NCI-H345 (cell line): ENCODE data around the gene CDK5RAP2.

Source experiments
- DNase-seq: peaks from one replicate; lab custom pipeline; 2025; lab: John Stamatoyannopoulos, UW

Gene CDK5RAP2

GRCh38 chr9:120435091-120435490 is 144.9 kb downstream of the CDK5RAP2 start:
- no peak for DNase-seq

DNA sequence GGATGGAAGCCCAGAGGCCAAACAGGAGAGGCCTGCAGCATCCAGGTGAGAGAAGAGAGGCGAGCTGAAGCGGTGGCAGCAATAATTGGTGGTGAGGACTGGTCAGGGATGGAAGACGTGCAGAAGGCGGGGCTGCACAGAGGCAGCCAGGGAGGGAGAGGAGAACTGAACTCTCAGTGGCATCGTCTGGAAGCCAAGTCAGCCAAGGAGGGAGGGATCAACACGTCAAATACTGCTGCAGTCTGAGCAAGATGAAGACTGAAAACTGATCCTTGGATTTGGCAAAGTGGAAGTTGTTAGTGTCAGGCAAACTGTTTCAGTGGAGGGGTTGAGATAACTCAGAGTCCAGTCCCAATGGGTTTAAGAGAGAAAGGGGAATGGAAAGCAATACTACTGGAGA is 145.4 kb downstream of the CDK5RAP2 start:
- DNase-seq: no peak

DNA sequence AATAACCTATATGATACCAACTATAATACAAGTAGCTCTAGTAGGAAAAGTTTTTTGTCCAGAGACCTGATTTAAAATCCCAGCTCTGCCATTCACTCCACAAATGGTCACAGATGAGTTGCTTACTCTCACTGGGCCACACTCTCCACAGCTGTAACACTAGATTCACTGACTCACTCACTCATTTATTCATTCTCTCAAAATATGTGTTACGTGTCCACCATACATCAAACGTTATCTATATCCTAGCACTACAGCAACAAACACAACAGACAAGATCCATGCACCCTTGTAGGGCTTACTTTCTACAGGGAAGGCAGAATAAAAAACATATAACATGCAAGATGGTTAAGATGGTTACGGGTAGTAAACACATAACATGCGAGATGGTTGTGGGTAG is 146.3 kb downstream of the CDK5RAP2 start:
- no peak for DNase-seq

DNA sequence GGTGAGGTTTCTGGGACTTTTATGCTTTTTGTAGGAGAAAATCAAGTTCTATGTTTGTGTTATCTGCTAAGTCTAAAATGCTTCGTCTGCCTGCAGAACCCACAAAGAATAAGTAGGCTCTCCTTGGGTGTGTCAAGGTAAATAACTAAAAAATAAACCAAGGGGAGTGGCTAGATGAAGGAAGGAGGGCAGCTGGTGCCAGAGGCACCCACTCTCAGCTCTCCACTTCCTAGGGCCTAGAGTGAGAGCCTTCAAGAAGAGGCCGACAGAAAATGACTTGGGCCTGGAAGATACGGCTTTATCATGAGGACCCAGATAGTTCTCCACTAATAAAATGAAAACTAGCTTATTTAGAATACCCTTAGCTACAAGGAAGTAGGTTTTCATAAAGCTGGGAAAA is 147.4 kb downstream of the CDK5RAP2 start:
- no peak for DNase-seq

DNA sequence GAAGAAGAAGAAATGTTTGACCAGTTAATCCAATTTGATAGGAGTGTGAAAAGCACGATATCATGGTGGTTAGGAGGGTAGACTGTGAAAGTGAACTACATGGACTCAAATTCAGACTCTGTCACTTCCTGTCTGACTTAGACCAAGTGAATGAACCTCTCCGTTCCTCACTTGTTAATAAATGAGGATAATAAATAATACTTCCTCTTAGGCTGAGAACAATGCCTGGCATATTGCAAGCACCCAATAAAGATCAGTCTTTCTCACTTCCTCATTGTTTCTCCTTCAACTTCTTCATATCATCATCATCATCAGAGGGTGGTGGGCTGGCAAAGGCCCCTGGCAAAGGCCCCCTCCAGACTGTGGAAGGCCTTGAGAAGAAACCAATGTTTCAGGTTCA is 148.7 kb downstream of the CDK5RAP2 start:
- DNase-seq: no peak

DNA sequence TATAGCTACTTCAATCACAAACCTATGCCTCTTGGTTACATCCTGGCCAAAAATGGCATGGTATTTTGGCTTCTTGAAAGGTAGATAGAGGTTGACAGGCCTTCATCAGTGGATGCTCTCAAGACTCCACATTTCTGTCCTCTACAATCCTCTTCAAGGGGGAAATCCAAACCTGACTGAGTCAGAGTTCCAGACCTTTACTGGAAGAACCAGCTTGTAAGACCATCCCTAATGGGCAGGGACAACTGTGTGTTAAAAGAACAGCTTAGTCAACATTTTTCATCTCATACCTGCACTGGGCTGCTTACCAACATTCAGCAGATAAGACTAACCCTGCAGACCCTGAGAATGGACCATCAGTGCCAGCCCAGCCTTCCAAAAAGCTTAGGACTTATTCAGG is 155.7 kb downstream of the CDK5RAP2 start:
- no peak for DNase-seq

DNA sequence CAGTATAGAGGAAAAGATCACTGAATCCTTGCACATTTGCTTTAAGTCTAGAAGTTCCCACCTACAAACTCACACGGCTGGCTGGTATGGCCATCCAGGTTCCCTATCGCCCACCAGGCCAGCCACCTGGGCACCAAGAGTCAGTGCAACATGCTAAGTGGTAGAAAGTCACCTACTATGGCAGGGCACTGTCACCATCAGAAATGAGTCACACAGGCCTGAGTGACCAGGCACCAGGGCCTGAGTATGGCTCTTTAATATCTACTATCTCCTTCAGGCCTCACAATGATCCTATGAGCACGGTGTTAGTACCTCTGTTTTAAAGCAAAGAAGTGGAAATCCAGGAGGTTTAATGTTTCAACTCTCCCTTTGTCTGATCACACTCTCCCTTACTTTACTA is 156.2 kb downstream of the CDK5RAP2 start:
- DNase-seq: no peak

- no peak for DNase-seq
Measured at GRCh38 chr9:120421977-120422376, 158.0 kb downstream of the CDK5RAP2 start.

DNA sequence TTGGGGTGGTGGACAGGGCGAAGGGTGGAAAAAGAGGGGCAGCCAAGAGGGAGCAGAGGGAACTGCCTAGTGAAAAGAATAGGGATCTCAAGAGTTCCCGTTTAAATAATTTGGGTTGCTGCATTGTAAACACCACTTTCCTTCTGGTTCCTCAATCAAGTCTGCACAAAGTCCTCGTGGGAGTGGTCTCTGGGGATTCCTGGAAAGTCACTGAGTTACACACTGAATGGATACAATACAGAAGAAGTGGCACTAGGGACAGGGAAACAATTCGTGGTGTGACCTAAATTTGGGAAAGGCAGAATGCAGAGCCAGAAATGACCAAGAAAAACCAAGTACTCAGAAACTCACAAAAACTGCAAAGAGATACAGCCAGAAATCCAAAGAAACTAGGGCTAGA is 161.7 kb downstream of the CDK5RAP2 start:
- DNase-seq: no peak

DNA sequence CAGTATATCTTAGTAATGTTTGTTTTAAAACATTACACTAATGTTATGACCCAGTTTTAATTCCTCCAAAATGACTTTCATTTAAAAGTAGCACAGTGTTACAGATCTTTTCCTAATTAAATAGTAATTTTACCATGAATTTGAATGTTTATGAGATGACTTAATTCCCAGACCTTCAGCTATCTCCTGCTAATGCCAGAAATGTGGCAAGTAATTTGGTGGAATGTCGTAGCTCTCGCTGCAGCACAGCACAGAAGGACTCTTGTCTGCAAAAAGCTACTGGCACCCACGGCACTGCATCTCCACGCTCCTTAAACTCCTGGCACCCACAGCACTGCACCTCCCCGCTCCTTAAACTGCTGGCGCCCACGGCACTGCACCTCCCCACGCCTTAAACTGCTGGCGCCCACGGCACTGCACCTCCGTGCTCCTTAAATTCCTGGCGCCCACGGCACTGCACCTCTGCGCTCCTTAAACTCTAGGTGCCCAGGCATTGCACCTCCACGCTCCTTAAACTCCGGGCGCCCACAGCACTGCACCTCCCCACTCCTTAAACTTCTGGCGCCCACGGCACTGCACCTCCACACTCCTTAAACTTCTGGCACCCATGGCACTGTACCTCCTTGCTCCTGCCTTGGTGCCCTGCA is 163.1 kb downstream of the CDK5RAP2 start:
- DNase-seq: no peak

DNA sequence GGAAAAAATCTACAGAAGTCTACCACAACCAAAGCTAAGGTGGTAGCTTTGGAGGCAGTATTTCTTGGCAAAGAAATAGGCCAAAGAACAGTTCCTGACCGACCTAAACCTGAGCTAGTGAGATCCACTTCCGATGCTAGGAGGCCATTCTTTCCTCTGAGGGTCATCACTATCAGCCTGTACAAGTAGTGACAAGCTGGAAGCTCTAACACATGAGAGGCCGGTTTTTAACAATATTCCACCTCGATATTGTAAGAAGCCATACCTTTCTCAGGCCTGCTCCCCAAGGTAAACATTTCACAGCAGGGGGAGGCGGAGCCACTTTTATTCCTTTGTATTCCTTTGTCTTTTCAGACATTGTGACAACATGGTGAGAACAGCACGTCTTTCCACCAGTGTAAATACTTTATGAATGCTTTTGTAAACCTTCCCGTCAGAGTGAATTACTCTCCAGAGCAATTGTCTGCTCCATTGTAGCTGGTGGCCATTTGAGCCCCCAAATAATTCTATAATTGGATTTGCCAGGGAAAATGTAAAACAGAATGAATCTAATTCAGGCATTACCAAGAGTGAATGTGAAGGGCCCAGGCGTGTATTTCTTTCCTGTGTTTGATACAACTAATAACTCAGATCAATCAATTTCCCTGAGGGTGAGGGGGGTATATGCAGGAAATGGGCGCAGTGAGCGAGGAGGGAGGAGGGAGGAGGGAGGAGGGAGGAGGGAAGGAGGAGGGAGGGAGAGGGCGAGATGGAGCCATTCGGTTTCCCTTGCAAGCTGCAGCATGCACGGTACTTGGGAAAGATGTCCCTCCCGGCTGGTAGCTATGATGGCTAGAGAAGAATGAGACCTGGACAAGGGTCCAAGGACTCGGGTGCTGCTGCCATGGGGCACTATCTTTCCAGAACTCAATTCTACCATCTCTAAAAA is 166.6 kb downstream of the CDK5RAP2 start:
- peak; percentile 94 for DNase-seq

DNA sequence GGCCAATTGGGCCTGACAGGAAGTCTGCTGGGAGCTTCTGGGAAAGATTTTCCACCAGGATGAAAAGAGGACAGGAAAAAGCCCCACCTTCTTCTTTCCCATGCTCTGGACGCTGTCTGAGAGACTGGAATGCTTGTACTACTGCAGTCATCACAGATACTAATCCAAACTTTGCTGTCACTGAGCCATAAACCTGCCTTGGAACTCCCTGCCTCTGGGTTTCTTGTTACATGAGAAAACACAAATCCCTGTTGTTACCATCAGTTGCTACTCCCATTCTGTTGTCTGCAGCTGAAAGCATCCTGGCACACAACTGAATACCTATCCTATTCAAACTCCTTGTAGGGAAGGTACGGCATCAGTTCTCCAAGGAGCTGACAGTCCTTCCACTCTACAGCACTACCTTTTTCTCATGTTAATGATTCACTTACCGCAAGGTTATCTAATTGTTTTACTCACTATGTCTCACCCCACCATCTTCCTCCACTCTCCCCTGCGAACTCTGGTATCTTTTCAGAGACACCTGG is 167.5 kb downstream of the CDK5RAP2 start:
- no peak for DNase-seq

GRCh38 chr9:120411862-120412424 is 168.0 kb downstream of the CDK5RAP2 start:
- DNase-seq: no peak

DNA sequence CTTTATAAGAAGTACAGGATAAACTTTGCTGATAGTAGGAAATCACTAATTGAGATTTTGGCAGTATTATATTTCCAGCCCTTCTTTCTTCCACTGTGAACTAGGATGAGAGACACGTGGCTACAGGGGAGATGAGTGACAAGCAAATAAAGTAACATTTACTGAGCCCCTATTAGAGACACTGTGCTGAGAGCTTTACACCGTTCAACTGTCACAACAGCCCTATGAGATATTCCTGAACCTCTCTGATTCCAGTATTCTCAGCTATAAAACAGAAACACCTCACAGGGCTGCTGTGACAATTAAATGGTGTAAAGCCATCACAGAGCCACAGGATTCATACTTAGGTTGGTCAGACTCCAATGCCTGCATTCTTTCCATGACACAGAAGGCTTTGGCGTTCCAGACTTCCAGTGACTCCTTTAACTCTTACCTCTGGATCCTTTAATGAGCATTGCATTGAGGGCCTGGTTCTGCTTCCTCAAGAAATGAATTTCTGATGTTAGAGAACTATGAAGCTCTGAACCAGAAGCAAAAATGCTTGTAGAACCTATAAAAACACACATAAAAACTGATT is 169.0 kb downstream of the CDK5RAP2 start:
- no peak for DNase-seq

- no peak for DNase-seq
Measured at GRCh38 chr9:120408680-120409258, 171.2 kb downstream of the CDK5RAP2 start.

DNA sequence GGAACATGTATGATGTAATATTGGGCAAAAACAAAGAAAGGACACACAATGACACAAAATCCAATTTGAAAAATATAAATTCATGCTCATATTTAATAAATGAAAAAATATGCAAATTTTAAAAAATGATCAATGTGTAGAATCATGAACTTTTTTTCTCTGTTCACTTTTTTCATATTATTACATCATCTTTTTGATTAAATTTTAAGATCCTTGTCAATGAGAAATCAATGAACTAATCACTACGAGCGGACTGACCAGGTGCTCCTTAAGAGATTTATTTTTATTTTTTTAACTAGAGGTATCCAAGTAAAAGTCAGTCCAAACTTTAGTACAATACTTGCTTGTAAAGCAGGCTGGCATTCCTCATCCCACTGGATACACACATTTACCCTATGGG is 174.1 kb downstream of the CDK5RAP2 start:
- DNase-seq: no peak

GRCh38 chr9:120405134-120405533 is 174.8 kb downstream of the CDK5RAP2 start:
- no peak for DNase-seq

DNA sequence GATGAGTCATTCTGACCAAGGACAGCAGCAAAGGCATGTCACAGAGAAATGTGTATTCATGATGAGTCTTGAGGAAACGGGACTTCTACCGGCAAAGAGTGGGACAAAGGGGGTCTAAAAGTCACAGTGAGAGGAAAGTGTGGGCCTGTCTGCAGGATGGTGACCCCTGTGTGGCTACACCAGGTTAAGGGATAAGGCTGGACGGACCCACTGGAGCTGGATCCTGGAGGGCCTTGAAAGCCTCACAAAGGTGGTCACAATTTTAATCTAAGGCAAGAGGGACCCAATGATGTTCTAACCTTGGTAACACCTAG is 176.5 kb downstream of the CDK5RAP2 start:
- DNase-seq: no peak

DNA sequence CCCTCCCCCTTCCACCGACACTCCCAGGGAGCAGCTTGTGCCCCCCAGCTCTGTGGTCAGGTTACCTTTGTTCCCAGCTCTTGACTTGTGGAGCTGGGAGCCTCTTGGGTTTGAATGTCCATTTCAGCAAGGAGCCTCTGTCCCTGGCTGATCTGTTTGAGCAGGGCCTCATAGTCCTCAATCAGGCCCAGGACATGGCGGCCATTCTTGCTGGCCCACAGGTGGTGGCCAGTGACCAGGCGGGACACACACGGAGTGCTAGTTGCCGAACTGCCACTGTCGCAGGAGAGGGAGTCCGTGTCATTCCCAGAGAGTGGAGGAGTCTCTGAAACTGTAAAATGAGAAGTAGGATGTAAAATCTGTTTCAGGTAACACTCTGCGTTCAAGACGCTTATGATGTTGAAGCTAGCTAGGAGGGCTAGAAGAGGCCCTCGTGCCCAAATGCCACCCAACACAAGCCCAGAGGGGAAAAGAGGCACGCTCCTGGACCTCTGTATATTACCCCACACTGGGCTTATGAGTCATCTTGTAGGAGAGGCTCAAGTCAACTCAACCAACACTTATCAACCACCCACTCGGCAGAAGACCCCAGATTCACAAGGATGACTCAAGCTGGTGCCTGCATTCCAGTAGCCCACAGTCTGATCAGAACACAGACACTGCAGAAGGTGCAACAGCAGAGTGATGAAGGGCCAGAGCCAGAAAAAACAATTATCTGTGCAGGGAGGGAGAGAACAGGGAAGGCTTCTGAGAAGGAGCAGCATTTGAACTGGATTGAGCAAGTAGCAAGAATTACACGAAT is 177.0 kb downstream of the CDK5RAP2 start:
- no peak for DNase-seq

GRCh38 chr9:120399940-120400339 is 180.0 kb downstream of the CDK5RAP2 start:
- no peak for DNase-seq

GRCh38 chr9:120398286-120398685 is 181.7 kb downstream of the CDK5RAP2 start:
- DNase-seq: no peak

DNA sequence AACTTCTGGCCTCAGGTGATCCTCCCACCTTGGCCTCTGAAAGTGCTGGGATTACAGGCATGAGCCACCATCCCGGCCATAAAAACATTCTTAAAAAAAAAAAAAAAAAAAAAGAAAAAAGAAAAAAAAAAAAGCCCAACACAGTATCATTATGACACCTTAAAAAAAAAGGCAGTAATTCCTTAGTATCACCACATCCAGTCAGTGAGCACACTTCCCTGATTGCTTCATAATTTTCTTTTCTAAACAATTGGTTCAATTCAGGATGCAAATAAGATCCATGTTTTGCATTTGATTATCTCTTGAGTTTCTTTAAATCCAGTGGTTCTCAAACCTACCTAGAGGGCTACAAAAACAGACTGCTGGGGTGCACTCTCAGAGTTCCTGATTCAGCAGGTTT is 182.5 kb downstream of the CDK5RAP2 start:
- DNase-seq: no peak
